DND-41 (cell line): ENCODE measurements around the gene TRIM46.

Experiments
- ATAC-seq: fragments of 200-7000 bp; cut with Tn5 transposase; 3 replicates; pipeline ENCODE4 v1.9.1; 2021; ENCODE audit warnings: low read depth; ENCODE audit not compliant: insufficient read depth
- DNase-seq: peaks from one replicate; pipeline ENCODE4 v3.0.0-alpha.2; 2020
- H2AFZ ChIP-seq: 2 replicates; pipeline ENCODE4 v1.6.0; 2012; ENCODE audit warnings: low read depth, low read length
- H3K27ac ChIP-seq: 2 replicates; pipeline ENCODE4 v1.5.1; 2012; ENCODE audit warnings: low read length, inconsistent platforms
- H3K27me3 ChIP-seq: fragments of 200-600 bp; sonication (generic); 2 replicates; pipeline ENCODE4 v1.6.0; 2012; ENCODE audit warnings: low read length, mild to moderate bottlenecking, inconsistent platforms; ENCODE audit not compliant: insufficient read depth, poor library complexity
- H3K36me3 ChIP-seq: 2 replicates; pipeline ENCODE4 v1.5.1; 2012; ENCODE audit warnings: low read length, inconsistent platforms; ENCODE audit not compliant: insufficient read depth
- H3K4me1 ChIP-seq: 2 replicates; pipeline ENCODE4 v1.5.1; 2012; ENCODE audit warnings: mild to moderate bottlenecking, low read length; ENCODE audit not compliant: insufficient read depth
- H3K4me2 ChIP-seq: 2 replicates; pipeline ENCODE4 v1.6.0; 2012; ENCODE audit warnings: mild to moderate bottlenecking, moderate library complexity, low read length, inconsistent platforms; ENCODE audit not compliant: insufficient read depth
- H3K4me3 ChIP-seq, 2 experiments: fragments of 200-600 bp in 1 of 2; shearing (Covaris generic) in 1 of 2; 2 replicates each; pipeline ENCODE4 v1.5.1; 2012 to 2016; ENCODE audit warnings: inconsistent platforms in 2 of 2, low read length in 2 of 2, mild to moderate bottlenecking in 2 of 2, low read depth in 1 of 2, moderate library complexity in 1 of 2
- H3K79me2 ChIP-seq: 2 replicates; pipeline ENCODE4 v1.6.0; 2012; ENCODE audit warnings: low read length, inconsistent platforms; ENCODE audit not compliant: insufficient read depth
- H3K9ac ChIP-seq: 2 replicates; pipeline ENCODE4 v1.6.0; 2012; ENCODE audit warnings: low read depth, mild to moderate bottlenecking, inconsistent platforms, low read length, moderate library complexity
- H3K9me3 ChIP-seq: 2 replicates; pipeline ENCODE4 v1.5.1; 2012; ENCODE audit warnings: low read length, moderate library complexity, mild to moderate bottlenecking, inconsistent platforms; ENCODE audit not compliant: insufficient read depth, severe bottlenecking
- H4K20me1 ChIP-seq: 2 replicates; pipeline ENCODE4 v1.6.0; 2012; ENCODE audit warnings: low read length; ENCODE audit not compliant: insufficient read depth
- CTCF ChIP-seq: IDR thresholded peaks from 2 replicates; pipeline ENCODE4 v1.5.1; 2012; ENCODE audit warnings: borderline replicate concordance, low read length, moderate library complexity, mild to moderate bottlenecking; ENCODE audit not compliant: poor library complexity, severe bottlenecking; ENCODE audit errors: extremely low read depth
- EZH2 ChIP-seq: IDR thresholded peaks from 3 replicates; pipeline ENCODE4 v1.6.1; 2012; ENCODE audit warnings: borderline replicate concordance, low read depth, mild to moderate bottlenecking, moderate library complexity, low read length, inconsistent platforms; ENCODE audit not compliant: severe bottlenecking

TRIM46 gene

GRCh38 chr1:155173478-155174323 lies at the start of gene TRIM46:
TRIM46 (plus strand) TSS chr1:155173849; CDS start chr1:155173967, 118 bp downstream.
- ATAC-seq (peak; percentile 34), DNase-seq (peak; percentile 79)
- peaks cover 32% of the 10 kb centered on the region for H3K36me3 ChIP-seq
- H3K27me3 ChIP-seq, result no peaks in the 10 kb centered on the region
- H3K79me2 ChIP-seq, result peaks cover 19% of the 10 kb centered on the region
- peak within 1 kb of the TSS; percentile 42 to 79; a peak in 3 of 4 replicates for H3K4me3 ChIP-seq
- peak within 1 kb of the TSS; percentile 93 for H3K27ac ChIP-seq
- peaks cover 52% of the 10 kb centered on the region for H3K4me1 ChIP-seq
- peak within 1 kb of the TSS; percentile 86 for H3K9ac ChIP-seq
- TF ChIP-seq EZH2 (no peak), CTCF (no peak)
- no peaks in the 10 kb centered on the region; the same call in 1 of the 2 replicates for H4K20me1 ChIP-seq
- no peaks in the 10 kb centered on the region for H3K9me3 ChIP-seq
- H3K4me2 ChIP-seq, result peak within 1 kb of the TSS; percentile 81
- H2AFZ ChIP-seq, result peak within 1 kb of the TSS; percentile 88

GRCh38 chr1:155124503-155125463 lies 48.9 kb upstream of the TRIM46 start:
- Histone ChIP-seq H3K4me1 (peaks cover 29% of the 10 kb centered on the region), H3K9me3 (no peaks in the 10 kb centered on the region), H2AFZ (no peak overlapping the region), H3K79me2 (no peaks in the 10 kb centered on the region), H3K27me3 (peaks cover 44% of the 10 kb centered on the region), H3K4me2 (no peak overlapping the region), H4K20me1 (0 out of 2 replicates have a peak, but pooled peaks cover 2% of the 10 kb centered on the region), H3K9ac (no peak overlapping the region), H3K36me3 (no peaks in the 10 kb centered on the region), H3K4me3 (no peak overlapping the region), H3K27ac (no peak overlapping the region)
- ATAC-seq (no peak), DNase-seq (no peak)
- TF ChIP-seq EZH2, result no peak
- no peak for TF ChIP-seq CTCF

GRCh38 chr1:155125511-155125945 lies 48.1 kb upstream of the TRIM46 start:
- Histone ChIP-seq H3K4me1 (peaks cover 29% of the 10 kb centered on the region), H3K9ac (no peak overlapping the region), H3K9me3 (no peaks in the 10 kb centered on the region), H4K20me1 (0 out of 2 replicates have a peak, but pooled peaks cover 2% of the 10 kb centered on the region), H2AFZ (no peak overlapping the region), H3K36me3 (no peaks in the 10 kb centered on the region), H3K27me3 (peaks cover 41% of the 10 kb centered on the region), H3K4me3 (no peak overlapping the region), H3K79me2 (no peaks in the 10 kb centered on the region), H3K27ac (no peak overlapping the region), H3K4me2 (no peak overlapping the region)
- TF ChIP-seq CTCF (no peak), EZH2 (no peak)
- ATAC-seq (no peak), DNase-seq (no peak)
